NCI-H345 treated with DMSO at 0.1 percent for 48 hours (cell line): ENCODE results near the gene MRO.
A peak's percentile ranks its signal among the peaks of the same experiment; 100 is the strongest.
"Not testable (repeated sequence)": the region's sequence is repeated elsewhere in the genome, so short reads cannot be mapped to it uniquely, and the experiment has no call there.

Experiments
- DNase-seq: peaks from one replicate; lab custom pipeline; 2025; ENCODE audit not compliant: unreplicated experiment; lab: John Stamatoyannopoulos, UW

The MRO gene

GRCh38 chr18:50836521-50836957, 16.7 kb upstream of the MRO start:
- no peak for DNase-seq

DNA sequence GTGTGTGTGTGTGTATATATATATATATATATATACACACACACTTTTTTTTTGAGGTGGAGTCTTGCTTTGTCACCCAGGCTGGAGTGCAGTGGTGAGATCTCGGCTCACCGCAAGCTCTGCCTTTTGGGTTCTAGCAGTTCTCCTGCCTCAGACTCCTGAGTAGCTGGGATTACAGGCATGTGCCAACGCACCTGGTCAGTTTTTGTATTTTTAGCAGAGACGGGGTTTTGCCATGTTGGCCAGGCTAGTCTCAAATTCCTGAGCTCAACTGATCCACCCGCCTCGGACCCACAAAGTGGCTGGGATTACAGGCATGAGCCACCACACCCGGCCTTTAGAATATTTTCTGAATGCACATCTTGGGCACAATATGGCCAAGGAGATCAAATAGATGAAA, 13.7 kb upstream of the MRO start:
- DNase-seq = not testable (repeated sequence)

- DNase-seq = no peak
These were observed 12.9 kb upstream of the MRO start for GRCh38 chr18:50832754-50833153.

- no peak for DNase-seq
These were observed 10.7 kb upstream of the MRO start for GRCh38 chr18:50830544-50830943.

DNA sequence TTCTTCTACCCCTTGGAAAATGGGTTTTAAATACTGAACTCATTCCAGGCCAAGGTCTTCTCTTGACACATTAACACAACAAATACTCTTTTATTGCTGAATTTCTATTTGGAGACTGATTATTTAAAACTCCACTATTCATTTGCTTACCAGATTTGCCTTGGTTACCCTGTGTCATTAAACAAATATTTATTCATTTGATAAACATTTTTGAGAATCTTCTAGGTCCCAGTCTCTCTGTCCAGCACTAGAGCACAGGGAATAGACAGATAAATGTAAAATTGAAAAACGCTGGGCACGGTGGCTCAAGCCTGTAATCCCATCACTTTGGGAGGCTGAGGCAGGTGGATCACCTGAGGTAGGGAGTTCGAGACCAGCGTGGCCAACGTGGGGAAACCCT, 9.8 kb upstream of the MRO start:
- no peak for DNase-seq

DNA sequence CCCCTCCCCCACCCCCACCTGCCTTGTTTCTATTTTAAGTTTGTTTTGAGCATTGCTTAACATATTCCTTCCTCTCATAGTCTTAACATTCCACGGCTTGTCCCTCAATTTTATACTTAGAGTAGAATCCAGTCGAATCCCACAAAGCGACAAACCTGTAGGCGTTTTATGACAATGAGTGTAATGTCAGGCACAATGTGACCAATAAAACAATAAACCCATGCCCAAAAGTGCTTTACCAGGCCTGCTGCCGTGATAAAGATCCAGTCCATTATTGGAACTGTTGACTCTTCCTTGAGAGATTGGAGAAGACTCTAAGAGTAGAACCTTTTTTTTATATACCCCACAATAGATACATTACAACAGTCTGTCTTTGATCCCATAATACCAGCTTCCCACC, 6.2 kb upstream of the MRO start:
- DNase-seq = no peak

DNA sequence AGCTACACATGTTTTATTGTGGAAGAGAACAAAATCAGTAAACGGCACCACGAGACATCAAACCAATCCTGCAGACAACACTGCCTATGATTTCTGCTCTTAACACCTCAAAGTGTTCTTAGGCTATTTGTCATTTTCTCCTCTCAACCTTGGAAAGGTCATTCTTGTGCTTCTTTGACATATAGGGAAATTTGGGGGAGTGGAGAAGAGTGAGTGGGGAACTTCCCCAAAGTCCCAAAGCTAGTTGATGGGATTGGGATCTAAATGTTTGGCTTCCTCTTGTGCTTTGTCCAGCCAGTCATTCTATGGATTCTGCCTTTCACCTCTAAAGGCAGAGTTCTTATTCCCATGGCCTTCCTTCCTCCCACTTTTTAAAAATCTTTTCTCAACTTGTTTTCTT, 5.8 kb upstream of the MRO start:
- DNase-seq = no peak

GRCh38 chr18:50822756-50823155, 2.9 kb upstream of the MRO start:
- DNase-seq = no peak

DNA sequence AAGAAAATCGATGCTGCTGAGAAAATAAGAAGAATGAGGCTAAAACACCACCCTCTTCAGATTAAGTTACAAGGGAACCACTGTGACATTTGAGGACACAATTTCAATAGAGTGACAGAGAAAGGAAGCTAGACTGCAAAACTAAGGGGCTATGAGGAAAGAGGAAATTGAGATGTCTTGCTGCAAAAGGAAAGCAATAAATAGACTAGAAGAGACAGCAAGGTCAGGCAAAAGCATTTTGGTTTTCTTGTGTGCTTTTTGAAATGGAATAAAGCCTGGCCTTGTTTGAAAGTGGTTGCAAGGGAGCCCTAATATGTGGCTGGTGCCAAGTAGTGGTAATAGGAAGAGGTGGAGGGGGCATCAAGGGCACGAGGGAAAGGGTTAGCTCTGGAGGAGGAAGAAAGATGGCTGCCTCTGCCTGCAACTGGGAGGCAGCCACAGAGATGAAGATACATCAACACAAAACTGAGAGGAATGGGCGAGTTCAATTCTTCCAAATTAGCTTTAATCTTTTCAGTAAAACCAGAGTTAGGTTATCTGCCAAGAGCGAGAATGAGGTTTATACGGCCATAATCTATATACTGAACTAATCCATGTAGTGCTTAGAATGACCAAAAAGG, 1.2 kb upstream of the MRO start:
- DNase-seq = no peak

- peak; percentile 25 for DNase-seq
These were observed 639 bp downstream of the MRO start for GRCh38 chr18:50819027-50819727.

- no peak for DNase-seq
These were observed 3.2 kb downstream of the MRO start for GRCh38 chr18:50816419-50817166.

- no peak for DNase-seq
These were observed 5.4 kb downstream of the MRO start for GRCh38 chr18:50814395-50814794.

GRCh38 chr18:50813353-50813752, 6.5 kb downstream of the MRO start:
- no peak for DNase-seq

DNA sequence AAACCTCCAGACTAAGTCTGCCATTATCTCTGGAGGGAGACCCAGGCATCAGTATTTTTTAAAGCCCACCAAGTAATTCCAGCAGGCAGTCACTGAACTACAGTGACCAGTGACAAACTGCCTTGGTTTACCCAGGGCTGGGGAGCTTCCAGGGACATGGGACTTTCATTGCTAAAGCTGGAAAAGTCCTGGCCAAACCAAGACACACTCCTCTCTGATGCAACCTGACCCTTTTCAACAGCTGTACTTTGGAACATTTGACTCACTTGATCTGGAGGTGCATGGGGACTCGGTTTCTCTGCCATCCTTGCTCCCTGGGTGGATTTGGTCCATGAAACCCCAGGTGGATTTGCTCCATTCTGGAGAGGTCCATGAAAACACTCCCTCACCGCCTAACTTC, 7.0 kb downstream of the MRO start:
- no peak for DNase-seq

DNA sequence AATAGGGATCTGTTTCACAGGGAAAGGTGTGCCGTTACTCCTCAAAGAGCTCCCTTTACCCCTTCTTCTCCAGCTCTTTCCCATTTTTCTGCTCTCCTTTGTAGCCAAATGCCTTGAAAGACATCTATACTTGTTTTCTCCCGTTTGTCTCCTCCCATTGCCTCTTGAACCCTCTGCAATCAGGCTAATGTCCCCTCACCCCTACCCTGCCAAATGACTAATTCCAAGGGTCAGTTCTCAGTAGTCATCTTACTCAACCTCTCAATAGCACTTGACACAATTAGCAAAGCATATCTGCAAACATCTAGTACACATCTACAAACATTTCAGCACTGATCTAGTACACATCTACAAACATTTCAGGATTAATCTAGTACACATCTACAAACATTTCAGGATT, 12.6 kb downstream of the MRO start:
- DNase-seq = no peak

DNA sequence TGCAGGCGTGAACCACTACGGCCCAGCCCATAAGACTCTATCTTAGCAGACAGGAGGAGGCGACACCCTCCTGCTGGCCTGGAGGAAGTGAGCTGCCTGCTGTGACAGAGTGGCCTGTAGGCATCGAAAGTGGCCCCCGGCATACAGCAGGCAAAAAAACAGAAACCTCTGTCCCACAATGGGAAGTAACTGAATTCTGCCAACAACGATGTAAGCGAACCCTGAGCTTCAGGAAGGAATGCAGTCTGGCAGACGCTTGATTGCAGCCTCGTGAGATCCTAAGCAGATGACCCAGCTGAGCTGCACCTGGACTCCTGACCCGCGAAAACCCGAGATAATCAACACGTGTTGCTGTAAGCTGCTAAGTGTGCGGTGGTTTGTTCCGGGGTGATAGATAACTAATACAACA, 13.6 kb downstream of the MRO start:
- DNase-seq = no peak

GRCh38 chr18:50805732-50806131, 14.1 kb downstream of the MRO start:
- DNase-seq = no peak

DNA sequence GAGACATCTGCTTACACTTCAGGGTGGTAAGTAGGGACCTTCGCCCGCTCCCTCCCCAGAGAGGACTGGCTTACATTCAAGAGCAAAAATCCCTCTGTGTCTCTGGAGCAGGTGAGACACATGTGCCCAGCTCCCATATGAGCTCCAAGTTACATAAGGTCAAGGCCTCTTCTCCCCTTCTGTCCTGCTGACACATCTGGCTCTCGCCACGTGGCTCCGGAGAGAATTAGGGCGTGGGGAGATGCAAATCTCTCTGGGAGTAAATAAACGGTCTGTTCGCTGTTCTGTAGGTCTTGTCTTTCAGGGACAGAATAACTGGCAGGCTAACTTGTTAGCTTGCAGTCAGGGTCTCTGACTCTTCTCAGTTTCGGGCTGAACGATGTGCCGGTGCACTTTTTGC, 16.2 kb downstream of the MRO start:
- no peak for DNase-seq

- no peak for DNase-seq
These were observed 17.7 kb downstream of the MRO start for GRCh38 chr18:50802141-50802540.

GRCh38 chr18:50797142-50797541, 22.7 kb downstream of the MRO start:
- DNase-seq = no peak

DNA sequence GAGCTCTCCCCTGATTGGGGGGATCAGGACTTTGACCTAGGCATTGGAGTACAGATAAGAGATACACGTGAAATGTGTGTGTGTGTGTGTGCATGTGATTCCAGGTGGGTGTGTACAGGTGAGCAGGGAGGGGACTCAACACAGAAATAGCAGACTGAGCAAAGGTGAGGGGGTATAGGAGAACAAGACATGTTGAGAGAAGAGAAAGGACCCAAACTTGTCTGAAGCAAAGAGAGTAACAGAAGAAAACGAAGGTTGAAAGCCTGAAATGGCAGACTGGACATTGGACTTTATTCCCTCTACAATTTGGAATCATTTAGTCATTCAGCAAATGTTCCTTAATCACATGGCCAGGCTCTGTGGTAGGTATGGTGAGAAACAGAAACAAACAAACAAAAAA, 23.3 kb downstream of the MRO start:
- no peak for DNase-seq
